ENCODE measurements around the gene KNDC1. TPM values are rescaled to one million over a fixed set of nuclear protein-coding genes. Genes with fewer than 3 reads are reported as not detected.

Gene KNDC1
- total and polyA plus RNA-seq, 2 donors (not counting 3 experiments of a cell fraction or from before 2014, with no cell fraction given), result not detected

DNA sequence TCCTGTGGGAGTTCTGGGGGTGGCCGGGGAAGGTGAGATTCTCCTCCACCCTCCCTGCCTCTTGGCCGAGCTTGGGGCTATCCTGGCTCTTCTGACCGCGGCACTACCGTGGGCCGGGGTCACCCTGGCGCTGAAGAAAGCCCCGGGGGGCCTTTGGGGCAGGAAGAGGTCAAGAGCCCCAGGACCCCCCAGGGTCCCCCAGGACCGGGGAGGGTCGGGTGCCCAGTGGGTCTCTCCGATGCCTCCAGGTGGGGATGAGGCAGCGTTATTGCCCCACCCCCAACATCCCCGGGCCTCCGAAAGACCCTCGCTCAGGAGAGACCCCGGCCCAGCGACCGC lies 439 bp upstream of the KNDC1 start:
- Histone ChIP-seq H3K4me2 (ENCODE audit: insufficient read depth, low read length) (no peak overlapping the region), H3K9ac (replicated peaks; ENCODE audit: extremely low read depth, insufficient read depth, low read length) (no peak overlapping the region), H3K36me3 (ENCODE audit: control insufficient read depth in 2 of 2, extremely low read depth in 1 of 2, insufficient read depth in 2 of 2, low read length in 2 of 2) (no peaks in the 10 kb centered on the region), H3K4me1 (ENCODE audit: control insufficient read depth, extremely low read depth, insufficient read depth, low read length) (no peaks in the 10 kb centered on the region), H3K27ac (ENCODE audit: insufficient read depth, low read depth, low read length) (no peak overlapping the region), H4K20me1 (replicated peaks; ENCODE audit: control insufficient read depth, extremely low read depth, insufficient read depth, low read length) (no peaks in the 10 kb centered on the region), H3K79me2 (ENCODE audit: control insufficient read depth, insufficient read depth, low read length) (no peaks in the 10 kb centered on the region), H3K27me3 (ENCODE audit: control insufficient read depth in 2 of 2, insufficient read depth in 2 of 2, low read length in 2 of 2) (peaks cover 3 to 12% of the 10 kb centered on the region in 2 experiments), H3K9me3 (replicated peaks; ENCODE audit: control insufficient read depth, insufficient read depth, low read length) (no peaks in the 10 kb centered on the region), H3K9me1 (replicated peaks; ENCODE audit: control insufficient read depth, extremely low read depth, insufficient read depth, low read length) (no peaks in the 10 kb centered on the region), H3K4me3 (replicated peaks in 1 of 3; ENCODE audit: insufficient read depth in 1 of 3, low read depth in 1 of 3, low read length in 3 of 3) (no peak overlapping the region), H2AFZ (ENCODE audit: low read depth, low read length) (no peak overlapping the region)
- dilution Hi-C loops (cut with MboI; ENCODE audit: extremely low pct_ligation_motif_present, low sequenced_read_pairs), result no loop called here
- ChIA-PET CTCF (no interaction called here), POLR2A (no interaction called here)
- TF ChIP-seq, protein P1, sequence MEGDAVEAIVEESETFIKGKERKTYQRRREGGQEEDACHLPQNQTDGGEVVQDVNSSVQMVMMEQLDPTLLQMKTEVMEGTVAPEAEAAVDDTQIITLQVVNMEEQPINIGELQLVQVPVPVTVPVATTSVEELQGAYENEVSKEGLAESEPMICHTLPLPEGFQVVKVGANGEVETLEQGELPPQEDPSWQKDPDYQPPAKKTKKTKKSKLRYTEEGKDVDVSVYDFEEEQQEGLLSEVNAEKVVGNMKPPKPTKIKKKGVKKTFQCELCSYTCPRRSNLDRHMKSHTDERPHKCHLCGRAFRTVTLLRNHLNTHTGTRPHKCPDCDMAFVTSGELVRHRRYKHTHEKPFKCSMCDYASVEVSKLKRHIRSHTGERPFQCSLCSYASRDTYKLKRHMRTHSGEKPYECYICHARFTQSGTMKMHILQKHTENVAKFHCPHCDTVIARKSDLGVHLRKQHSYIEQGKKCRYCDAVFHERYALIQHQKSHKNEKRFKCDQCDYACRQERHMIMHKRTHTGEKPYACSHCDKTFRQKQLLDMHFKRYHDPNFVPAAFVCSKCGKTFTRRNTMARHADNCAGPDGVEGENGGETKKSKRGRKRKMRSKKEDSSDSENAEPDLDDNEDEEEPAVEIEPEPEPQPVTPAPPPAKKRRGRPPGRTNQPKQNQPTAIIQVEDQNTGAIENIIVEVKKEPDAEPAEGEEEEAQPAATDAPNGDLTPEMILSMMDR (IDR thresholded peaks at IDR 0.05; ENCODE audit: extremely low read depth in 1 of 2, insufficient read depth in 1 of 2, low read depth in 1 of 2, low read length in 2 of 2), result no peak
- no peak for FAIRE-seq
- no peak for DNase-seq (ENCODE audit: low read depth, low spot score)
- no TSS peak for BruUV-seq (replicated peaks)
- intact Hi-C loops (cut with micrococcal nuclease), result no loop called here

DNA sequence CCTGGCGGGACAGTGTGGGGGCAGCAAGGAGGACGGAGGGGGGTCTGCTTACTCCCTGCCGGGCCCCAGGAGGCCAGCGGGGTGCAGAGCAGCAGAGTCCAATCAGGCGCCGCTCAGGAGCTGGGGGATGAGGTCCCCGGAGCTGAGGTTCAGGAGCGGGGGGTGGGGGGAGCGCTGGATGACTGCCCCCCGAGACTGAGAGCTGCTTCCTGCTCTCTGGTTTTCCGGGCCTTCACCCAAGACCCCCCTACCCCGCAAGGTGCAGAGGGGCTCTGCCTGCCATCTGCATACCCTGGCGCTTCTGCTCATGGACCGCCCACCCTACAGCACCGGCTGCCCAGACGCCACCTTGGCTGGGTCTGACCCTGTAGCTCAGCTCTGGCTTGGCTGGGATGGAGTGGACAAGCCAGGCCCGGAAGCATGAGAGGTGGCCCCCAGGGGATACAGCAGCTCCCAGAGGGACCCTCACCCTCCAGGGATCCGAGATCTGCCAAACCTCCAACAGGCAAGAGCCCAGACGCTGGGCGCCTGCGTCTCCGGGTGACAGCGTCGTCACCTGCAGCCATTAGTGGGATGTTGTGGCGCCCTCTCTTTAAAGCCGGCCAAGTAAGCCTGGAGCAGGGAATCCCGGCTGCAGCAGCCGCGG lies 930 bp downstream of the KNDC1 start:
- no peaks in the 10 kb centered on the region for H3K9me1 ChIP-seq (replicated peaks; ENCODE audit: control insufficient read depth, extremely low read depth, insufficient read depth, low read length)
- intact Hi-C loops (cut with micrococcal nuclease), result no loop called here
- H3K9me3 ChIP-seq (replicated peaks; ENCODE audit: control insufficient read depth, insufficient read depth, low read length), result no peaks in the 10 kb centered on the region
- H2AFZ ChIP-seq (ENCODE audit: low read depth, low read length), result no peak overlapping the region
- no peaks in the 10 kb centered on the region for H3K79me2 ChIP-seq (ENCODE audit: control insufficient read depth, insufficient read depth, low read length)
- no peak for FAIRE-seq
- TF ChIP-seq EZH2 (IDR thresholded peaks at IDR 0.05; ENCODE audit: borderline replicate concordance, low read depth, low read length, severe bottlenecking) (peak; percentile 49), FOS (IDR thresholded peaks at IDR 0.05; ENCODE audit: borderline replicate concordance, insufficient read depth, low read length) (no peak), JUN (IDR thresholded peaks at IDR 0.05; ENCODE audit: borderline replicate concordance, insufficient read depth, insufficient read length, low read depth) (no peak)
- H3K36me3 ChIP-seq (ENCODE audit: control insufficient read depth in 2 of 2, extremely low read depth in 1 of 2, insufficient read depth in 2 of 2, low read length in 2 of 2), result no peaks in the 10 kb centered on the region
- dilution Hi-C loops (cut with MboI; ENCODE audit: extremely low pct_ligation_motif_present, low sequenced_read_pairs), result no loop called here
- H3K27me3 ChIP-seq (ENCODE audit: control insufficient read depth in 2 of 2, insufficient read depth in 2 of 2, low read length in 2 of 2), result peaks cover 3 to 12% of the 10 kb centered on the region in 2 experiments
- no peak for DNase-seq (ENCODE audit: low read depth, low spot score)
- H4K20me1 ChIP-seq (replicated peaks; ENCODE audit: control insufficient read depth, extremely low read depth, insufficient read depth, low read length), result no peaks in the 10 kb centered on the region
- no peak overlapping the region for H3K4me2 ChIP-seq (ENCODE audit: insufficient read depth, low read length)
- POLR2A ChIA-PET, result no interaction called here
- no peak overlapping the region for H3K4me3 ChIP-seq (replicated peaks in 1 of 3; ENCODE audit: insufficient read depth in 1 of 3, low read depth in 1 of 3, low read length in 3 of 3)
- H3K27ac ChIP-seq (ENCODE audit: insufficient read depth, low read depth, low read length), result no peak overlapping the region
- no peaks in the 10 kb centered on the region for H3K4me1 ChIP-seq (ENCODE audit: control insufficient read depth, extremely low read depth, insufficient read depth, low read length)
- CTCF ChIA-PET, result interaction anchor here (1.1 kb wide), 1 partner anchor 18 kb away, joined by 3 read pairs; no protein-coding TSS in a partner anchor
- BruUV-seq (replicated peaks), result no TSS peak
- H3K9ac ChIP-seq (replicated peaks; ENCODE audit: extremely low read depth, insufficient read depth, low read length), result no peak overlapping the region
